Uterus (tissue), 2 donors: ENCODE data around the gene MKS1.

Experiments used
- CTCF ChIP-seq, 4 experiments: fragments of 200-600 bp in 2 of 4; fragments of 450-650 bp in 2 of 4; sonication (generic) in 2 of 4; IDR thresholded peaks; one replicate each; pipeline ENCODE4 v1.5.1; 2016 to 2019; ENCODE audit warnings: antibody characterized with exemption in 4 of 4, mild to moderate bottlenecking in 2 of 4, moderate library complexity in 1 of 4
- POLR2A ChIP-seq, 2 donors: fragments of 450-650 bp; IDR thresholded peaks; one replicate each; pipeline ENCODE4 v1.6.1; 2016; ENCODE audit warnings: antibody characterized with exemption in 2 of 2, mild to moderate bottlenecking in 1 of 2, moderate library complexity in 1 of 2

DNA sequence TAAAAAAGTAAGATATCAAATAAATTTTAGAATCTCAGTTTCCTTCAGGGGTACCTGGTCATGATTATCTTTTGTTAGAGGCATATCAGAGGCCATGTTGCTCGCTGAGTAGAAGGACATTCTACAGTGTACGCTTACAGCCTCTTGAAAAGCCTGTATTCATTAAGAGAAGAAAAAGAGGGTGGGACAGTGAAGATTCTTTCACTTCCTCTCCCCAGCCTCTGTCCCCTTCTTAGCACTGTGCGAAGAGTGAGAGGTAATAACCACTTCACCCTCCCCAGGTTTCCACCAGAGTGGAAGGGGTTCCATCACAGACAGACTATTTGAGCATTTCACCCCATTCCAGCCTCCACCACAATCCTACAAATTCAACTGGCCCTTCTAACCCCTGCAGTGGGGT lies 14.5 kb upstream of the MKS1 start:
- TF ChIP-seq POLR2A (IDR thresholded peaks at IDR 0.05) (no peak), CTCF (IDR thresholded peaks at IDR 0.05) (no peak)
